GM12865 (cell line): Measurements from ENCODE around the gene CA10.

Source experiments
- DNase-seq: peaks from one replicate; pipeline ENCODE4 v3.0.0; 2010; ENCODE audit warnings: low read depth
- H3K4me3 ChIP-seq: 2 replicates; pipeline ENCODE4 v1.5.1; 2011; ENCODE audit warnings: mild to moderate bottlenecking, low read depth, low read length, control low read depth
- CTCF ChIP-seq: IDR thresholded peaks from 2 replicates; pipeline ENCODE4 v1.5.1; 2011; ENCODE audit warnings: low read length, control low read depth, low read depth, inconsistent platforms; ENCODE audit not compliant: insufficient read depth; ENCODE audit errors: missing control alignments

The CA10 gene

GRCh38 chr17:51652529-51652928 is 506.0 kb downstream of the CA10 start:
- TF ChIP-seq CTCF: no peak
- H3K4me3 ChIP-seq: no peak overlapping the region
- no peak for DNase-seq

- H3K4me3 ChIP-seq: no peak overlapping the region
- no peak for DNase-seq
- TF ChIP-seq CTCF: no peak
Measured at GRCh38 chr17:51651513-51652298, 506.8 kb downstream of the CA10 start.

GRCh38 chr17:51650772-51651171 is 507.7 kb downstream of the CA10 start:
- TF ChIP-seq CTCF: no peak
- H3K4me3 ChIP-seq: no peak overlapping the region
- no peak for DNase-seq

- no peak for TF ChIP-seq CTCF
- no peak for DNase-seq
- H3K4me3 ChIP-seq: no peak overlapping the region
Measured at GRCh38 chr17:51650202-51650601, 508.3 kb downstream of the CA10 start.

GRCh38 chr17:51647826-51648225 is 510.7 kb downstream of the CA10 start:
- no peak for TF ChIP-seq CTCF
- H3K4me3 ChIP-seq: no peak overlapping the region
- DNase-seq: no peak

- TF ChIP-seq CTCF: no peak
- no peak for DNase-seq
- no peak overlapping the region for H3K4me3 ChIP-seq
Measured at GRCh38 chr17:51647067-51647466, 511.4 kb downstream of the CA10 start.

GRCh38 chr17:51646539-51646938 is 512.0 kb downstream of the CA10 start:
- no peak overlapping the region for H3K4me3 ChIP-seq
- no peak for DNase-seq
- no peak for TF ChIP-seq CTCF
